HG02938 (cell line): Measurements from ENCODE around the gene SLC9B1.

Source experiments
- ATAC-seq: cut with Tn5 transposase; IDR thresholded peaks from one replicate; pipeline ENCODE4 v1.9.1; 2021; ENCODE audit warnings: mild to moderate bottlenecking, moderate library complexity; ENCODE audit not compliant: unreplicated experiment

Gene SLC9B1, protein sequence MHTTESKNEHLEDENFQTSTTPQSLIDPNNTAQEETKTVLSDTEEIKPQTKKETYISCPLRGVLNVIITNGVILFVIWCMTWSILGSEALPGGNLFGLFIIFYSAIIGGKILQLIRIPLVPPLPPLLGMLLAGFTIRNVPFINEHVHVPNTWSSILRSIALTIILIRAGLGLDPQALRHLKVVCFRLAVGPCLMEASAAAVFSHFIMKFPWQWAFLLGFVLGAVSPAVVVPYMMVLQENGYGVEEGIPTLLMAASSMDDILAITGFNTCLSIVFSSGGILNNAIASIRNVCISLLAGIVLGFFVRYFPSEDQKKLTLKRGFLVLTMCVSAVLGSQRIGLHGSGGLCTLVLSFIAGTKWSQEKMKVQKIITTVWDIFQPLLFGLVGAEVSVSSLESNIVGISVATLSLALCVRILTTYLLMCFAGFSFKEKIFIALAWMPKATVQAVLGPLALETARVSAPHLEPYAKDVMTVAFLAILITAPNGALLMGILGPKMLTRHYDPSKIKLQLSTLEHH

DNA sequence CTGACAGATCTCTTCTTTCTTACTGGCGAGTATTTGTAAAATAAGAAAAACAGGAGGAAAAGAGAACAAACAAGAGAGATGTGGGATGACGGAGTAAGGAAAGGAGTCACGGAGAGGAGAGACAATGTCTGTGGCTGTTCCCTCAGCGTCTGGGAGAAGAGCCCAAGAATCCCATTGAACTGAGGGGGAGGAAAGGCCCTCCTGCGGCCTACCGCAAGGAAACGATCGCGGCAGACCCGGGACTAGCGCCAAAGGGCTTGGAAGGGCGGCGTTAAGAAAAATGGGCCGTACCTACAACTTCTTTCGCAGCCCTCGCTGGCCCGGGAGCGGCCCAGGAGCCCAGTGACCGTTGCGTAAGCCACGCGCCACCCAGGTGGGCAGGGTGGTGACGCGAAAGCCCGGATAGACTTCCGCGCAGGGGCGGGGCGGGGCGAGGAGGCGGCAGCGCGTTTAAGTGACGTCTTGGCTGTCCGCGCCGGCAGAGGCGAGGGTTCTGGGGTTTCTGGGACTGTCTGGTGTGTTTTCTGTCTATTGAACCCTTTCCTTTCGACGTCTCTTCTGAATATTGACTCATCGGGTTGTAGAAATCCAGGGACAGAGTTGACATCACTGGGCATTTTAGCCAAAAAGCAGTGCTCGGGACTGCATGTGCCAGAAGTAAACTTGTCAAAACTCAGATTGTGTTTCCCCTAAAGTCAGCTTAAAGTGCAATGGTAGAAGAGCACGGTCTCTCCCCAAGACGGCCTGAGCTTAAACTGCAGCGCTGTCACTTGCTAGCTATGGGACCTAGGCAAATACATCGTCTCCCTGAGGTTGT is at the start of gene SLC9B1:
Gene SLC9B1, minus strand, starts transcription at position 398 of the 817 bp plus-strand sequence. CDS start 27,994 bp downstream, outside the sequence.
- peak; percentile 94 for ATAC-seq

DNA sequence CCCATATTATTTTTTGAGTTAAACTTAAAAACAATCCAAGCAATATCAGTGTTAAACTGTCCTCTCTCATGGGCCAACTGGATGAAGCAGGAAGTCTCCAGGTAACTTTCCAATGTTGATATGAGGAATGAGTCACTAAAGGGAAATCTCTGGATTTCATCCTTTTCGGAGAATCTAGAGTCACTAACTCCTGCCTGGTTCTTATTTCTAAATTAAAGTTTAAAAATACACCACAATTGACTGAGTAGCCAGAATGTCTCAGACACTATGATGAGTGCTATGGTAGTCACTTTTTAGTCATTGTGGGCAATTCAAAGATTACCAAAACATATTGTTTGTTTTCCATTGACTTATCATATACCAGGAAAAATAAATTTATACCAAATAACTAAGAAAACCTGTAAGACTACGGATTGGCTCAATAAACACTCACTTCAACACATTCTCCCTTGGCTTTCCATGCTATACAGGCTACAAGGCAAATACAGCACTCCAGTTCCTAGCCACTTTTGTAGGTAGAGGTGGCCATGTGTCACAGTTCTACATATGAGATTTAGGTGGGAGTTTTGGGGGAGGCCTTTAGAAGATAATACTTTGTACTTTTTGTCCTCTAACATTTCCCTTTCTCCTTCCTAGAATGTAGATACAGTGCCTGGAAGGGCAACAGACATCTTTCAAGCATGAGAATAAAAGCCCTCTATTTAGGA is 48.5 kb upstream of the SLC9B1 start:
- ATAC-seq = no peak

DNA sequence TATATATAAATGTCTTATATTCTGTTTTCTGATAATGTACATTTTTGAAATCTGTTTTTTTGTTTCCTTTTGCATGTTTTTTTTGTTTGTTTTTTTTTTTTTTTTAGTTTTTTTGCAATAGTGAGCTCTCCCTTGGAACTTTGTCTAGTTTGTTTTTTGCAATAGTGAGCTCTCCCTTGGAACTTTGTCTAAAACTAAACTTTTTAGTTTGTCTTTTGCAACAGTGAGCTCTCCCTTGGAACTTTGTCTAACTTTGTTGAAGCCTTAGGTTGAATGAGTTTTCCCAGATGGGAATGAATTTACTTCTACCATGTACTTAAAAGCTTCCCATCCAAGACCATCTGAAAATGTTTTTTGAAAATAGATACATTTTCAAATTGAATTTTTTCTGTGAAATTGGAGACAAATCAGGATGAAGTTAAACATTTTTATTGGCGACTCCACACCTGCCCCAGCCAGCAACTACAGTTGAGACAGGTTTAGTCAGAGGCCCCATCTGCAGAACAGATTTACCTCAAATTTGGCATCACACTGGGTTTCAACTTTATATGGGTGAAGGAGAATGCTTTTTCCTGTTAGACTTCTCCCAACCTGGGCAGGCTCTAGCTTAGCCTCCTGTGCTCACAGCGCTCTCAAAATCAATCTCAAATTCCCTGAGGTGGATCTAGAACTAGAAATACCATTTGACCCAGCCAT is 41.1 kb upstream of the SLC9B1 start:
- ATAC-seq = no peak

DNA sequence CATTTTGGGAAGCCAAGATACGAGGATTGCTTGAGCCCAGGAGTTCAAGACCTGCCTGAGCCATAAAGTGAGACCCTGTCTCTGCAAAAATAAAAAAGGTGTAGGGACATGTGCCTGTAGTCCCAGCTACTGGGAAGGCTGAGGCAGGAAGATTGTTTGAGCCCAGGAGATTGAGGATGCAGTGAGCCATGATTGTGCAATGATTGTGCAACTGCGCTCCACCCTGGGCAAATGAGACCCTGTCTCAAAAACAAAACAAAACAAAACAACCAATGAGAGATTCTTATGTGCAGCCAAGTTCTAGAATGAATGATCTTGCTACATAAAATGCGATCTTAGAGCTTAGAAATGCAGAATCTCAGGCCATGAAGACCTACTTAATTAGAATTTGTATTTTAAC is 34.5 kb upstream of the SLC9B1 start:
- ATAC-seq = no peak

DNA sequence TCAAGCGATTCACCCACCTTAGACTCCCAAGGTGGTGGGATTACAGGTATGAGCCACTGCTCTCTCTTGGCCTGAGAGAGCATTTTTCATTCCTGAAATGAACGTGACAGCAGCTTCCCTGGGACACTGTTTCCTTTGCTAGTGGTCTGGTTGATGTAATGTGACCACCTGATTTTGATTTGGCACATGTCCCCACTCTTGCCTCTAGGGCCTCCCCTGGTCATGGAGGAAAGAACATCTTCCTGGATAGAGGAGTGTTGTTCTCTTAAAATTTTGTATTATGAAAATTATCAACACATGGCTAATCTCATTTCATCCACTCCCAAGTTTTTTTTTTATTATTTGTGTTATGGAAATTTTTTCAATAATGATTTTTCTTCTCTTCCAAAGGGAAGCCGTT is 33.3 kb upstream of the SLC9B1 start:
- no peak for ATAC-seq

DNA sequence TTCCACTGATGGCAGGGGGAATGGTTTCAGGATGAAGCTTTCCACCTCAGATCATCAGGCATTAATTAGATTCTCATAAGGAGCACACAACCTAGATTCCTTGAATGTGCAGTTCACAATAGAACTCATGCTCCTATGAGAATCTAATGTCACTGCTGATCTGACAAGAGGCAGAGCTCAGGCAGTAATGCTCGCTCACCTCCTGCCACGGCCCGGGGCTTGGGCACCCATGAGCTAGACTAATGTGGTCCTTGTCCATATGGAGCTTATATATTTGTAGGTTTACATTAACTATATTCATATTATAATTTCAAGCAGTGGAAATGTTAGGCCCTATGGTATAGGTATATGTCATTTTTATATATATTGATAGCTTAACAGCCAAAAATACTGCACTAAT is 32.6 kb upstream of the SLC9B1 start:
- ATAC-seq = no peak

DNA sequence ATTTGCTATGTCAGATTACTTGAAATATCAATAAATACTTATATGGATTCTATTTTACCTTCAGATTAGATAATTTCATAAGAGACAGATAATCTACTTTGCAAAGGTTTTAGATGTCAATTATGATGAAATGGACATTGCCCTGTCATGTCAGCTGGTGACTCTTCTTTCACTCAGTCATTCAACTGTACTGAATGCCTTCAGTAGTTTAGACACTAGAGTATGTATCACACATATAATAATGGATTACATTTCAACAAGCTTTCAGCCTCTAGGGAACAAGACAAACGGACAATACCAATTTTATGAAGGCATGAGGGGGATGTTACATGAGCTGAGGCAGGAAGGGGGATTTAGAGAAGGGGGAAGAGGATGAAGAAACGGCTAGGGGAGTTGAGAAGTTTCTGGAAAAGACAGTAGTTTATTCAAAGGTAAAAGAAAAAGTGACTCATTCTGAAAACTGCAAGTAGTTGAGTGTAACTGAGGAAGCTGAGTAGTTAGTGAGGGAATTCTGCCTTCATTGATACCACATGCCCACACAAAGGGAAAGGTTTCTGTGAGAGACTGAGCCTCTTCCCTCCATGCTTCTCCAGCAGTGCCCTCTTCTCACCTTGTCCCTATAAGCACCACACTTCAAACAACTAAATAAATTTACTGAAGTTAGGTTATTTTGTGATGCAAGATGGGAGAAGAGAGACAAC is 31.4 kb upstream of the SLC9B1 start:
- ATAC-seq = no peak

DNA sequence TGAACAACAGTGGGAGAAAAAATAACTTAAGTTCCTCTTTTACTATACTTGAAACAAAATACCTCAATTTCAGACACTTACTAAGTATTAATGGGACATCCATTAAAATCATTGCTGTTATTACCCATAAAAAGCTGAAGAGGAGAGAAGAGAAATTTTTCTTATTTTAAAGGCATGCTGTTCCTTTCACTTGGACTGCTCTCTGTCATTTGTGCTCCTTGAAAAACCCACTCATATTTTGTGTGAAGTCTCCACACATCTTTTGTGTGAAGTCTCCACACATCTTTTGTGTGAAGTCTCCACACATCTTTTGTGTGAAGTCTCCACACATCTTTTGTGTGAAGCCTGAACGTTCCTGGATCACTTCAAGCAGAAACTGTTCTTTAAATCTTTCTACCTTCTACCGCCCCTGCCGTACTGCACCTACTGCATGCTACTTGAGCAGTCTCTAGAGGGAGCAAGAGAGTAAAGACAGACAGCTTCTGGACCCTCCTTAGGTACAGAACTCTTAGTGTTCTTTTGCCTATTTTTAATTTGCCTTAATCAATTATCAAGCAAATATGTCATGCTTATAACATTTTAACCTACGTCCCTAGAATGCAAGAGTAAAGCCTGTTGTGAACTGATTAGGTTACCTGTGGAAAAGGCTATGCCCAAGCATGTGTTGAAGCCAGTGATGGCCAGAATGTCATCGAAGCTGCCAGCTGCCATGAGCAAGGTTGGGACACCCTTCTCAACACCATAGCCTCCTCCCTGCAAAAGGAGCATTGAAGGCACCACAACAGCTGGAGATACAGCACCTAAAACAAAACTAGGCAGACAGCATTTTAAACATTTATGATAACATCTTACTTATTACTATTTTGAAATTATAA is 27.1 kb upstream of the SLC9B1 start:
- peak; percentile 99 for ATAC-seq

DNA sequence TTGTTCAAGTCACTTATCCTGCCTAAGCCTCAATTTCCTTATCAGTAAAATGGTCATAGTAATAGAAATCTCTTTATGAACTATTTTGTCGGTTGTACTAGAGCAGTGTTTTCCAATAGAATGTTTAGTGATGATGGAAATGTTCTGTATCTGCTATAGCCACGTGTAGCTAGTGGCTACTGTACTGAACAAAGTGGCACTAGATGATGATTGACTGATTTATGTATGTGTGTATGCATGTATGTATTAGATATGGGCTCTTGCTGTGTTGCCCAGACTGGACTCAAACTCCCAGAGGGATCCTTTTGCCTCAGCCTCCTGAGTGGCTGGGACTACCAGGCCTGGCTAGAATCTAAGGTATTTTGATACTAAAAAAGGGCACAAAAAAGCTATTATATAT is 24.7 kb upstream of the SLC9B1 start:
- ATAC-seq = no peak

DNA sequence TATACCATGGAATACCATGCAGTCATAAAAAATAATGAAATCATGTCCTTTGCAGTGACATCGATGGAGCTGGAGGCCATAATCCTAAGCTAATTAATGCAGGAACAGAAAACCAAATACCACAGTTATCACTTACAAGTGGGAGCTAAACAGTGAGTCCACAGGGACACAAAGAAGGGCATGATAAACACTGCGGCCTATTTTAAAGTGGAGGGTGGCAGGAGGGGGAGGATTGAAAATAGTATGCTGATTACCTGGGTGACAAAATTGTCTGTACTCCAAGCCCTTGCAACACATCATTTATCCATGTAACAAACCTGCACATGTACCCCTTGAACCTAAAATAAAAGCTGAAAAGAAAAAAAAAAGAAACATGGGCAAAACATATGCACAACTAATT is 16.7 kb upstream of the SLC9B1 start:
- ATAC-seq = no peak

DNA sequence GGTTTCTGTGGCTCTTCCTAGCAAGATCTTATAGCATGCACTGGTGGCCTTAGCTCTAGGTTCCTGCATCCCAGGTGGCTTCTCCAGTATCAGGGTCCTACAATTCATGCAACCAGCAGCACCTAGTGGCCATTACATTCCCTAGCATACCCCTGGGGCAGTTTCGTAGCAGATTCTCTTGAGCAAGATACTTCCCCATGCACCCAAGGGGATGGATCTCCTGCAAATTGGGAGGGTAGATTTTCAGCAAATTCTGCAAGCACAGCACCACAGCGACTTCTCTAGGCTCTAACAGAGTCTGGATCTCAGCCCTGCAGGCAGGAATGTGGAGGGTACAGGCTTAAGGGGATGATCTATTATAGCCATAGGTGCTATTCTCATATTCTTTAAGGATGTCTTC is 13.1 kb upstream of the SLC9B1 start:
- ATAC-seq = peak; percentile 80

DNA sequence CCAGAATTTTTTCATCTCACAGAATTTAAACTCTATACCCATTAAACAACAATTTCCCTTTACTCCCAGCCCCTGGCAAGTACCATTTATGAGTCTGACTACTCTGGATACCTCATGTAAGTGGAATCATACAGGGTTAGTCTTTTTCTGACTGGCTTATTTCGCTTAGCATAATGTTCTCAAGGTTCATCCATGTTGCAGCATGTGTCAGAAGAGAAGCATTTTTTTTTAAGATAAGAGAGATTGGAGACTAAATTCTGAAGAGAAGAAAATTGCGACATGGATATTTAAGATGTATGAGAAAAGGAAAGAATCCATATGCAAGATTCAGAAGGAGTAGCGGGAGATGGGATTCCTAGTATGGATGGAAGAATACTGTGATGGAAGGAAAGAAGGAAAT is 11.3 kb upstream of the SLC9B1 start:
- ATAC-seq = no peak

DNA sequence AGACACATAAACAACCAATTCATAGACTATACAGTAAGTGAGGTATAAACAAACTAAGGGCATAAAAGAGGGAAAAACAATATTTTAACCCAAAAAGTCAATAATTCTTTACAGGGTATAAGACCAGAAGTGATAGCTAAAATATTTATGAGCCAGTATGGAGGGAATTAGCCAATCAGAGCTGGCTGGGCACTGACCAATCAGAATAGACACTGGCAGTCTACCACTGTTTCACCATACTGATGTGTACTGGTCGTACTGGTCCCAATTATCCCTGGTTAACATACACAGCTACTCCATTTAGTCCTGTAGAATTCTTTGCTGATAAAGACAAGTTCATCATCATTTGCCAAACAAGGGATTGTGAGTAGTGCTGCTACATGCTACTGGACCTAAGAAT is 9.8 kb upstream of the SLC9B1 start:
- no peak for ATAC-seq

DNA sequence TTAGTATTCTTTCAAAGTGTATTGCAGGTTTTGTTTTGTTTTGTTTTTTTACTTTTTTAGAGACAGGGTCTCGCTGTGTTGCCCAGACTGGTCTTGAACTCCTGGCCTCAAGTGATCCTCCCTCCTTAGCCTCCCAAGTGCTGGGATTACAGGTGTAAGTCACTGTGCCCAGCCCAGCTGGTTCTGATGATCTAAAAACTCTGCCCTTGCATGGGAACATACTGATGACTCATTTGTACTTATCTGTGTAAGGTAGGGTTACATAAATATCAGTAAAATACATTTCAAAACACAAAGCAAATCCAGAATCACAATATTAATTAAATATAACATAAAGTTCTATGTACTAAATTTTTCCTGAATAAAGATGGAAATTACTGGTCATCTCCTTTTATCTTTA is 7.4 kb upstream of the SLC9B1 start:
- no peak for ATAC-seq

DNA sequence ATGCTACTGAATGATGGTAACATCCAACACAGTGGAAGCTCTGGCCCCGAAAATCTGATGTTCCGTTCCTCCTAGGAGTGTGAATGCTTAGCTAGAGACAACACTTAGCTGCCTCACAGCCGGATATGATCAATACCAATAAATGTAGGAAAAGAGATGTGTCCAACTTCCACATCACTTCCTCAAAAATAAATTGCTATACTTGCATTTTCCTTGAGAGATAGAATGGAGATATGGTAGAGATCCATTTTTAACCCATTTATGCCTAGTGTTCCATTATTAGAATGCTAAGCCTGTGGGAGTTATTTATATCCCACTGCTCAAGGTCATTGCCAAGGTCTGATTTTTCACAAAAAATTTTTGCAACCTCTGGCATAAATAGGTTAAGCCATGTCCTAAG is 5.5 kb upstream of the SLC9B1 start:
- ATAC-seq = no peak

DNA sequence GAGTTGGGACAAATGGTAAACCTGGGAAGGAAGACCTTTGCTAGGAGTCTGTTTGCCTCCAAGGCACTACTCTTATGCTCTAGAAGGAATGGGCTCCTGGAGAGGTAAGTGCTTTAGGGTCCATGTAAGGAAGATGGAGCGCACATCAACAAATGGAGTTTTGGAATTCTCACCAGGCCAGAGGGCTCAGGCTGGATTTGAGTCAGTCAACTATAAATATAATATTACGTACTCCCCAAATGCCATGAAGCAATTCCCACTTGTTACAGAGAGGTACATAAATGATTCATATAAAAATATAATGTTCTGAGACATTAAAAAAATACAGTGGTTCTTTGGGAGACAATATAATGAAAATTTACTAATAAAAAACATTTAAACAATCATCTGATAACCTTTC is 1.6 kb upstream of the SLC9B1 start:
- no peak for ATAC-seq

DNA sequence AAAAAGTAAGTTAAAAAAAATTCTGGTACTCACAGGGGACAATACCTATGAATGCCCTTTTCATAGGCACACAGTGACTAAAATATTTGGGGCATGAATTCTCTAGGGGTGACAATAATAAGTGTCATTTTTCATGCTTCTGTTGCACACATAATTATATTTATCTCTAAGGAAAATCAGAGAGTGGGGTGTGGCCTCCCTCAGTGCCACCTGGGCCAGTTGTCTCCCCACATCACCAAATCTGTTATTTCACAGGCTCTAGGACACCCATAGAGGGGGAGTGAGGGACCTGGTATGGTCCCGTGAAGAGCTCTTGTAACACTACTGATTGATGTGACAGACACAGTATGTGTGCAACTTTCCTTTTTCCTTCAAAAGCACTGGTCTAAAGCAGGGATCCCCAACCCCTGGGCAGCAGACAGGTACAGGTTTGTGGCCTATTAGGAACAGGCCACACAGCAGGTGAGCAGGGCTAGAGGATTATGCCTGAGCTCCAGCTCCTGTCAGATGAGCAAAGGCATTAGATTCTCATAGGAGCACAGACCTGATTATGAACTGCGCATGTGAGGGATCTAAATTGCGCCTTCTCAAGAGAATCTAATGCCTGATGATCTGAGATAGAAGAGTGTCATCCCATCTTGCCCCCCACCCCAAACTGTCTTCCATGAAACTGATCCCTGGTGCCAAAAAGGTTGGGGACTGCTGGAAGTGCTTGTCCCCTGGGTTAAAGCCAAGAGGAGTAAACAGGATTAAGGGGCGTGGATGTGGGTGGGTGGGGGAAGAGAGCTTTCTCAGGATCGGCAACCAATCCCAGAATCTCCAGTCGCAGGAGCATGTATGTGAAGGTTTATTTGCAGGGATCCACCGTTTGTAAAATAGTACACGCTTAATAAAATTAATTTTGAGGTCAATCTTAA is 856 bp downstream of the SLC9B1 start:
- ATAC-seq = no peak

DNA sequence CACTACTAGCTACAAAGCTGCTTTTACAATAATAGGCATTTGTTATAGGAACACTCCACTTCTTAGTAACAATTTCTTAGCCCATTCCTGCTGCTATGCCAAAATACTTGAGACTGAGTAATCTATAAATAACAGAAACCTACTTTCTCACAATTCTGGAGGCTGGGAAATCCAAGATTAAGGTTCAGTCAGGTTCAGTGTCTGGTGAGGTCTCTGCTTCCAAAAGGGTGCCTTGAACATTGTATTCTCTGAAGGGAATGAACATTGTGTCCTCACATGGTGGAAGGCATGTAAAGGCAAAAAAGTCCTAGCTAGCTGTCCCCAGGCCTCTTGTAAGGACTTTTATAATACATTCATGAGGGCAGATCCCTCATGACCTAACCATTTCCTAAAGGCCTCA is 7.0 kb downstream of the SLC9B1 start:
- ATAC-seq = no peak
